SJCRH30 (cell line): Measurements from ENCODE around the gene KLF6. TPM values are rescaled to one million over a fixed set of nuclear protein-coding genes. Genes with fewer than 3 reads are reported as not detected.

ENCODE experiments used
- DNase-seq, 2 experiments: peaks; one replicate each; pipeline ENCODE4 v3.0.0-alpha.2; 2015 to 2020
- H3K27ac ChIP-seq: fragments of 250-450 bp; sonication (Bioruptor Pico); 2 replicates; pipeline ENCODE4 v1.5.1; 2020; ENCODE audit warnings: mild to moderate bottlenecking, moderate library complexity
- H3K27me3 ChIP-seq: fragments of 250-450 bp; sonication (Bioruptor Pico); 2 replicates; pipeline ENCODE4 v1.5.1; 2020; ENCODE audit warnings: mild to moderate bottlenecking, moderate library complexity
- H3K36me3 ChIP-seq: fragments of 250-450 bp; sonication (Bioruptor Pico); 2 replicates; pipeline ENCODE4 v1.5.1; 2020; ENCODE audit warnings: mild to moderate bottlenecking, moderate library complexity
- H3K4me1 ChIP-seq: fragments of 250-450 bp; sonication (Bioruptor Pico); 2 replicates; pipeline ENCODE4 v1.5.1; 2020; ENCODE audit warnings: mild to moderate bottlenecking, moderate library complexity
- H3K4me3 ChIP-seq: fragments of 250-450 bp; sonication (Bioruptor Pico); 2 replicates; pipeline ENCODE4 v1.5.1; 2020; ENCODE audit warnings: mild to moderate bottlenecking, moderate library complexity
- H3K9me3 ChIP-seq: fragments of 250-450 bp; sonication (Bioruptor Pico); replicated peaks from 2 replicates; pipeline ENCODE4 v1.5.1; 2020; ENCODE audit warnings: mild to moderate bottlenecking, moderate library complexity
- total RNA-seq: library from RNA; depleted of rRNA; stranded (reverse); fragments of >200 nt; shearing (Covaris generic); gene quantifications from 2 replicates; pipeline ENCODE4 v1.2.3, GENCODE V29; 2014

KLF6 gene
- total RNA-seq, 1 experiment from 2014 or later, result 8.1 TPM

GRCh38 chr10:3805201-3805790 lies 20.3 kb upstream of the KLF6 start:
- Histone ChIP-seq H3K27me3 (no peaks in the 10 kb centered on the region), H3K27ac (peak overlapping the region; percentile 64), H3K9me3 (no peaks in the 10 kb centered on the region), H3K4me3 (no peak overlapping the region), H3K36me3 (no peaks in the 10 kb centered on the region), H3K4me1 (peaks cover 29% of the 10 kb centered on the region)
- DNase-seq, result no peak

- Histone ChIP-seq H3K9me3 (no peaks in the 10 kb centered on the region), H3K4me3 (no peak overlapping the region), H3K27me3 (no peaks in the 10 kb centered on the region), H3K36me3 (no peaks in the 10 kb centered on the region), H3K4me1 (peaks cover 27% of the 10 kb centered on the region), H3K27ac (no peak overlapping the region)
- DNase-seq, result no peak
Measured at GRCh38 chr10:3803927-3804741, 19.1 kb upstream of the KLF6 start.

GRCh38 chr10:3803295-3803926 lies 18.4 kb upstream of the KLF6 start:
- Histone ChIP-seq H3K27ac (no peak overlapping the region), H3K4me3 (no peak overlapping the region), H3K36me3 (no peaks in the 10 kb centered on the region), H3K9me3 (no peaks in the 10 kb centered on the region), H3K4me1 (peaks cover 27% of the 10 kb centered on the region), H3K27me3 (no peaks in the 10 kb centered on the region)
- no peak for DNase-seq

- no peaks in the 10 kb centered on the region for H3K9me3 ChIP-seq
- H3K4me1 ChIP-seq, result peaks cover 27% of the 10 kb centered on the region
- H3K36me3 ChIP-seq, result no peaks in the 10 kb centered on the region
- H3K4me3 ChIP-seq, result no peak overlapping the region
- no peak overlapping the region for H3K27ac ChIP-seq
- no peak for DNase-seq
- H3K27me3 ChIP-seq, result no peaks in the 10 kb centered on the region
Measured at GRCh38 chr10:3802526-3803265, 17.7 kb upstream of the KLF6 start.

- H3K9me3 ChIP-seq, result no peaks in the 10 kb centered on the region
- no peak overlapping the region for H3K4me3 ChIP-seq
- H3K36me3 ChIP-seq, result no peaks in the 10 kb centered on the region
- H3K4me1 ChIP-seq, result peaks cover 21% of the 10 kb centered on the region
- no peak for DNase-seq
- no peak overlapping the region for H3K27ac ChIP-seq
- H3K27me3 ChIP-seq, result no peaks in the 10 kb centered on the region
Measured at GRCh38 chr10:3801558-3802192, 16.7 kb upstream of the KLF6 start.

- no peak overlapping the region for H3K27ac ChIP-seq
- H3K27me3 ChIP-seq, result no peaks in the 10 kb centered on the region
- no peak overlapping the region for H3K4me3 ChIP-seq
- H3K36me3 ChIP-seq, result no peaks in the 10 kb centered on the region
- no peaks in the 10 kb centered on the region for H3K9me3 ChIP-seq
- DNase-seq, result no peak
- peaks cover 10% of the 10 kb centered on the region for H3K4me1 ChIP-seq
Measured at GRCh38 chr10:3800586-3800985, 15.6 kb upstream of the KLF6 start.

GRCh38 chr10:3797750-3798149 lies 12.7 kb upstream of the KLF6 start:
- no peaks in the 10 kb centered on the region for H3K36me3 ChIP-seq
- H3K27me3 ChIP-seq, result no peaks in the 10 kb centered on the region
- DNase-seq, result no peak
- H3K27ac ChIP-seq, result no peak overlapping the region
- no peaks in the 10 kb centered on the region for H3K9me3 ChIP-seq
- H3K4me1 ChIP-seq, result no peaks in the 10 kb centered on the region
- no peak overlapping the region for H3K4me3 ChIP-seq

- no peak overlapping the region for H3K4me3 ChIP-seq
- DNase-seq, result no peak
- no peak overlapping the region for H3K27ac ChIP-seq
- no peaks in the 10 kb centered on the region for H3K9me3 ChIP-seq
- H3K4me1 ChIP-seq, result no peaks in the 10 kb centered on the region
- no peaks in the 10 kb centered on the region for H3K36me3 ChIP-seq
- no peaks in the 10 kb centered on the region for H3K27me3 ChIP-seq
Measured at GRCh38 chr10:3793553-3793952, 8.5 kb upstream of the KLF6 start.

- Histone ChIP-seq H3K27ac (no peak overlapping the region), H3K9me3 (no peaks in the 10 kb centered on the region), H3K4me1 (no peaks in the 10 kb centered on the region), H3K4me3 (no peak overlapping the region), H3K36me3 (no peaks in the 10 kb centered on the region), H3K27me3 (no peaks in the 10 kb centered on the region)
- DNase-seq, result no peak
Measured at GRCh38 chr10:3792710-3793219, 7.8 kb upstream of the KLF6 start.

- Histone ChIP-seq H3K27ac (no peak overlapping the region), H3K4me1 (no peaks in the 10 kb centered on the region), H3K4me3 (no peak overlapping the region), H3K27me3 (no peaks in the 10 kb centered on the region), H3K36me3 (no peaks in the 10 kb centered on the region), H3K9me3 (no peaks in the 10 kb centered on the region)
- DNase-seq, result no peak
Measured at GRCh38 chr10:3791974-3792633, 7.1 kb upstream of the KLF6 start.

GRCh38 chr10:3790858-3791257 lies 5.8 kb upstream of the KLF6 start:
- no peak overlapping the region for H3K4me3 ChIP-seq
- no peaks in the 10 kb centered on the region for H3K36me3 ChIP-seq
- H3K4me1 ChIP-seq, result no peaks in the 10 kb centered on the region; the same call in 1 of the 2 replicates
- no peaks in the 10 kb centered on the region for H3K27me3 ChIP-seq
- no peaks in the 10 kb centered on the region for H3K9me3 ChIP-seq
- no peak overlapping the region for H3K27ac ChIP-seq
- DNase-seq, result no peak

- Histone ChIP-seq H3K4me3 (no peak overlapping the region), H3K4me1 (no peaks in the 10 kb centered on the region; the same call in 1 of the 2 replicates), H3K27me3 (no peaks in the 10 kb centered on the region), H3K36me3 (no peaks in the 10 kb centered on the region), H3K9me3 (no peaks in the 10 kb centered on the region), H3K27ac (no peak overlapping the region)
- no peak for DNase-seq
Measured at GRCh38 chr10:3790272-3790671, 5.3 kb upstream of the KLF6 start.

GRCh38 chr10:3789621-3790020 lies 4.6 kb upstream of the KLF6 start:
- DNase-seq, result no peak
- H3K4me1 ChIP-seq, result no peaks in the 10 kb centered on the region; the same call in 1 of the 2 replicates

GRCh38 chr10:3787816-3788215 lies 2.8 kb upstream of the KLF6 start:
- H3K4me3 ChIP-seq, result no peak overlapping the region
- H3K4me1 ChIP-seq, result no peaks in the 10 kb centered on the region; the same call in 1 of the 2 replicates
- no peak for DNase-seq
- no peaks in the 10 kb centered on the region for H3K9me3 ChIP-seq
- H3K27ac ChIP-seq, result no peak overlapping the region
- H3K27me3 ChIP-seq, result no peaks in the 10 kb centered on the region
- H3K36me3 ChIP-seq, result no peaks in the 10 kb centered on the region

More at GRCh38 chr10:3789621-3790020, 4.6 kb upstream of the KLF6 start:
- Histone ChIP-seq H3K36me3 (no peaks in the 10 kb centered on the region), H3K27me3 (no peaks in the 10 kb centered on the region), H3K4me3 (no peak overlapping the region), H3K27ac (no peak overlapping the region), H3K9me3 (no peaks in the 10 kb centered on the region)
